Measurements from ENCODE around the gene ACAN.

Gene ACAN

DNA sequence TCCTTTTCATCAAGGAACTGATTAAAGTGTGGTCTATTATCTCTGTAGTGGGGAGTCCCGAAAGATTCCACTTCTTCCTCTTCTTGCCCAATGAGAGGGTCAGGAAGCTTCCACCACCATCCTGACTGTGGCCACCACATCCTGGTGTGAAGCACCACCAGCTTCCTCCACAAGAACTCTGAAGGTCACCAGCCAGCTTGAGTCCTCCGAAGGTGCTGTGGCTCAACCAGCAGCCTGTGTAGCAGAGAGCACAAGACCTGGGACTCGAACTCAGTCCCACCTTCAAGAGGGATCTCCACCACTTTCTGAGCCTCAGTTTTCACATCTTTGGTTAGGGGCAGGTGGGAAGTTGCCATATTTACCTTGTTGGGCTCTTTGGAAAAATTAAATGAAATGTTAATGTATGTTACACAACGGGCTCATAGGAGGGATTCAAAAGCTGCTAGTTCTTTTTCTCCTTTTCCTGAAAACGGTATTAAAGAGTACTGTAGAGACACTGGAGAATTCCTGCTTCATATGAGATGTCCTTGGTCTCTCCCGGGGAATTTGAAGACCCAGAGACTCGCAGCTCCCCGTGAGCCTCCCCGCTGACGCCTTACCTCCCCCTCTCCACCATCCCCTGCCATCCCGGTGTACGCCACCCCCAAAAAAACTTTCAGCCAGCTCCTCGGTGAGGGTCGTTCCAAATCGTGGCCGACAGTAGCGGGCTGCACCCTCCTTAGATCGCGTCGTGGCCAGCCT, 816 bp upstream of the ACAN start:
- no peak for DNase-seq (ENCODE audit: low spot score)

DNA sequence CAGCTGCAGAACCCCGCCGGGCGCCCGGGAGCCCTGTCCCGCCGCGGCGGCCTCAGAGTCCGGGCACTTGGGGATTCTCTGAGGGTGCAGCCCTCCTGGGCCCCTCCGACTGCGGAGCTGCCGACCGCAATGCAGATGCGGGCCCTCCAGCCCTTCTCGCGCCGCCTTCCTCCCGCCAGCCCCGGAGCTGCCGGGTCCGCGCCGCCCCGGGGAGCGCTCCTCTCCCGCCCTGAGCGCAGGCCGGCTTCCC, 320 bp upstream of the ACAN start:
- DNase-seq (ENCODE audit: low spot score), result no peak

- no peak for DNase-seq (ENCODE audit: low spot score)
Observed at GRCh38 chr15:88803920-88804247, 648 bp downstream of the ACAN start.

DNA sequence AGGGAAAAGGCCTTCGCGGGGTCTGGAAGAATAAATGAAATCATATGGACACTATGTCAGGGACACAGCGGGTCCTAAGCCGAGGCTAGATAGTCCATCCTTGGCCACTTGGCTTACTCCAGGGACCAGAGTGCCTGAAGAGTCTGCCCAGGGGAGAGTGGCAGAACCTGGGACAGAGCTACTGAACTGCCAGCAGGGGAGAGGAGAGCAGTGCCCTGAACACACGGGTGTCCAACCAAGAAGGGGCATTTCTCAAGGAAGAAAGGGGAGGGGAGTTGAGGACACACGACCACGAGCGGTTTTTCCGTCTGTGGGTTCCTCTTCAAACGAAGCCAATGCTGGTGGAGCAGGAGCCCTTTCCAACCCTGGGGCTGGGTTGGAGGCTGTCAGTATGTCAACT, 1.0 kb downstream of the ACAN start:
- no peak for DNase-seq (ENCODE audit: low spot score)

- no peak for DNase-seq (ENCODE audit: low spot score)
Observed at GRCh38 chr15:88805031-88805780, 2.0 kb downstream of the ACAN start.

GRCh38 chr15:88810446-88810845, 7.2 kb downstream of the ACAN start:
- peak; percentile 57 for DNase-seq (ENCODE audit: low spot score)

GRCh38 chr15:88812133-88812532, 8.9 kb downstream of the ACAN start:
- no peak for DNase-seq (ENCODE audit: low spot score)

GRCh38 chr15:88813960-88814359, 10.7 kb downstream of the ACAN start:
- DNase-seq (ENCODE audit: low spot score), result no peak

DNA sequence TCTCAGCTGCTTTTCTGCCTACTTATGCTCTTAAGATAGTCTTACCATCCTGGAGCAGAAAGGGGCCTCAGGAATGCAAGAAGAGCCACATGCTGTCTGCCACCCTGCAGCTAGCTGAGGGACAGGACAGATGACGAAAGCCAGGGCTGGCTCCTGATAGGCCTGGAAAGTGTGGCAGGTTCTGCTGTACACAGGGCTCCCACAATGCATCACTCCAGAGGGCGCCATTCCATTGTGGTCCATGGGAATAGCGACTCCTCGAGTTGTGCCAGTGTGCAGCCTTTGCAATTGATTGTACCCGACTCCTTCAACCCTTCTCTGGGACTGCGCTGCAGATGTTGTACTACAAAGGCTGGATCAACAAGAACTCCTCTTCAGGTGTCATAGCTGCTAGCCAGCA, 11.2 kb downstream of the ACAN start:
- DNase-seq (ENCODE audit: low spot score), result no peak

DNA sequence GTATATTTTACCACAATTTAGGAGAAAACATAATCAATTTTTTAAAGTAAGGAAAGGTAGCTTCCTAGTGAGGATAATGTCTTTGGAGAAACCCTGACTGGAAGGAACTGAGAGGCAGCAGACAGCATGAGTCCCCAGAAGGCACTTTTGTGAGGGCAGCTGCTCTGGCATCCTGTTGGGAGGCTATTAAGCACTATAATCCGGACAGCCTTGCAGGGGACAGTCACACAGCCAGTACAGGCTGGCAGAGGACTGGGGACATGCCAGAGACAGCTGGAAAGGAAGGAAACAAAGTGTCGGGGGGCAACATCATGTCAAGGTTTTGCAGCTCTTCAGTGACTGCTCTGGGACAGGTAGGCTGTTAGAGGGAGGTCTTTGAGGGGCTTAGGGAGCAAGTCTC, 15.7 kb downstream of the ACAN start:
- no peak for DNase-seq (ENCODE audit: low spot score)

DNA sequence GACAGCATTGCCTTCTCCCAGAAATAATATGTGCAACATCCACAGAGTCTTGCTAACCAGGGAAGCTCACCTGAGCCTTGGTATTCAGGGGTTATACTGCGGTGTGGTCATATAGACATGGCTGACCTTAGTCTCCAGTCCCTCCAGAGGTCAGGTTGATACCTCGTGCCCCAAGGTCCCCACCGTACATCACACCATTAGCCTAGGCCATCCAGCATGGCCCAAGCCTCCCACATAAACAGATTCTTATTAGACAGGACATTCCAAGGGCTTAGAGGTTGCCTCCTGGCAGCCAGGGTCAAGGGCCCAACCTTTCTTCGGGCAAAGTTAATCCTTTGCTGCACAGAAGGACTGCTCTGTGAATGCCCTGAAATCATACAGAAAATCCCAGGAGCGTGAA, 18.8 kb downstream of the ACAN start:
- DNase-seq (ENCODE audit: low spot score), result no peak

DNA sequence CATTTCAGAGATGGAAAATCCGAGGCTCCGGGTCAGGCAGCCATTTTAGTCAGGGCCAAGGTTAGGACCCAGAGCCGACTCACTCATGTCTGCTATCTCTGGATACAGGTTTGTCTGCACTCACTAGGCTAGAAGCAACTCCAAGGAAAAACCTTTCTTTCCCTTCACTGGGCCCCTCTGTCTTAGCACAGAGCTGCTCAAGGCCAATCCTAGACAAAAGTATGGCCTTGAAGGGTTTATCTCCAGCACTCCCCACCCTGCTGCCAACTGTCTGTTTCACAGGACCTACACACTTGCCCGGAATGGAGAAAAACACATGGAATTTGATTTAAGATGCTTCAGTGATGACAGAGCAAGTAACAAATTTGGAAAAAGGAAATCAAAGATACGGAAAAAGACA, 25.6 kb downstream of the ACAN start:
- no peak for DNase-seq (ENCODE audit: low spot score)

- DNase-seq (ENCODE audit: low spot score), result no peak
Observed at GRCh38 chr15:88830016-88830415, 26.8 kb downstream of the ACAN start.

GRCh38 chr15:88832820-88833730, 29.8 kb downstream of the ACAN start:
- DNase-seq (ENCODE audit: low spot score), result no peak

GRCh38 chr15:88833731-88834100, 30.5 kb downstream of the ACAN start:
- DNase-seq (ENCODE audit: low spot score), result no peak

- DNase-seq (ENCODE audit: low spot score), result peak; percentile 76
Observed at GRCh38 chr15:88834211-88834812, 31.1 kb downstream of the ACAN start.

GRCh38 chr15:88835119-88835518, 31.9 kb downstream of the ACAN start:
- peak; percentile 48 for DNase-seq (ENCODE audit: low spot score)

GRCh38 chr15:88835646-88836045, 32.4 kb downstream of the ACAN start:
- DNase-seq (ENCODE audit: low spot score), result peak; percentile 52

- DNase-seq (ENCODE audit: low spot score), result no peak
Observed at GRCh38 chr15:88838667-88839066, 35.4 kb downstream of the ACAN start.

DNA sequence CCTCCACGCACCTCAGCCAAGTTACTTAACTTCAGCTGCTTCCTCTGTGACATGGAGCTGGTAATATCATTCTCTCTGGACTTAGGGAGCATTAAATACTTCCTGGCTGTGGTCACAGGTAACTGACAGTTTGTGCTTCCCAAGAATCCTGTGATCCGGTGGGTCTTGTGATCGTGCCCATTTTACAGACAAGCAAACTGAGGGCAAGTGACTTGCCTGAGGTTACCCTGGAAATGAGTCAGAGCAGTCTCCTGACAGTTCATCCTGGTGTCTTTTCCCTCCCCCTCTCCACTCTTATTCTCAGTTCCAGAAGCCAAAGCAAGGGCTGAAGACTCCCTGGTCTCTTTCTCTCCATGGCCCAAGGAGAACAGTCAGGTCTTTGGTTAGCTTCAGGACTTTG, 35.9 kb downstream of the ACAN start:
- no peak for DNase-seq (ENCODE audit: low spot score)

GRCh38 chr15:88839961-88840360, 36.7 kb downstream of the ACAN start:
- DNase-seq (ENCODE audit: low spot score), result no peak

GRCh38 chr15:88841236-88841635, 38.0 kb downstream of the ACAN start:
- no peak for DNase-seq (ENCODE audit: low spot score)

GRCh38 chr15:88842156-88842555, 38.9 kb downstream of the ACAN start:
- DNase-seq (ENCODE audit: low spot score), result no peak
